Mesothelial cell of epicardium (in vitro differentiated cells): ENCODE results near the gene ADAMTSL2. TPM values are rescaled to one million over a fixed set of nuclear protein-coding genes. Genes with fewer than 3 reads are reported as not detected.

Experiments
- DNase-seq, 2 experiments: peaks; one replicate each; pipeline ENCODE4 v3.0.0; 2021; ENCODE audit warnings: low spot score in 2 of 2; ENCODE audit not compliant: unreplicated experiment in 2 of 2
- H3K27ac Mint-ChIP-seq: 2 replicates; pipeline ENCODE4 v1.8.0; 2021; ENCODE audit warnings: mixed read lengths
- H3K27me3 Mint-ChIP-seq: 2 replicates; pipeline ENCODE4 v1.8.0; 2021; ENCODE audit warnings: low read depth, mixed read lengths
- H3K36me3 Mint-ChIP-seq: 2 replicates; pipeline ENCODE4 v1.8.0; 2021; ENCODE audit warnings: mixed read lengths
- H3K4me1 Mint-ChIP-seq: 2 replicates; pipeline ENCODE4 v1.8.0; 2021; ENCODE audit warnings: mixed read lengths
- H3K4me3 Mint-ChIP-seq: 2 replicates; pipeline ENCODE4 v1.8.0; 2021; ENCODE audit warnings: mild to moderate bottlenecking, moderate library complexity, mixed read lengths
- H3K9me3 Mint-ChIP-seq: 2 replicates; pipeline ENCODE4 v1.8.0; 2021; ENCODE audit warnings: mixed read lengths
- total RNA-seq: library from RNA; stranded (reverse); gene quantifications from 3 replicates; pipeline ENCODE4 v1.2.1, GENCODE V29; 2021
- TF ChIP-seq, protein P1 (sequence below): fragments of 200-600 bp; sonication (generic); IDR thresholded peaks from one replicate; pipeline ENCODE4 v1.5.0; 2021; ENCODE audit warnings: antibody characterized with exemption; ENCODE audit not compliant: unreplicated experiment

The ADAMTSL2 gene
- total RNA-seq, 1 donor from 2014 or later: 6.5 TPM

DNA sequence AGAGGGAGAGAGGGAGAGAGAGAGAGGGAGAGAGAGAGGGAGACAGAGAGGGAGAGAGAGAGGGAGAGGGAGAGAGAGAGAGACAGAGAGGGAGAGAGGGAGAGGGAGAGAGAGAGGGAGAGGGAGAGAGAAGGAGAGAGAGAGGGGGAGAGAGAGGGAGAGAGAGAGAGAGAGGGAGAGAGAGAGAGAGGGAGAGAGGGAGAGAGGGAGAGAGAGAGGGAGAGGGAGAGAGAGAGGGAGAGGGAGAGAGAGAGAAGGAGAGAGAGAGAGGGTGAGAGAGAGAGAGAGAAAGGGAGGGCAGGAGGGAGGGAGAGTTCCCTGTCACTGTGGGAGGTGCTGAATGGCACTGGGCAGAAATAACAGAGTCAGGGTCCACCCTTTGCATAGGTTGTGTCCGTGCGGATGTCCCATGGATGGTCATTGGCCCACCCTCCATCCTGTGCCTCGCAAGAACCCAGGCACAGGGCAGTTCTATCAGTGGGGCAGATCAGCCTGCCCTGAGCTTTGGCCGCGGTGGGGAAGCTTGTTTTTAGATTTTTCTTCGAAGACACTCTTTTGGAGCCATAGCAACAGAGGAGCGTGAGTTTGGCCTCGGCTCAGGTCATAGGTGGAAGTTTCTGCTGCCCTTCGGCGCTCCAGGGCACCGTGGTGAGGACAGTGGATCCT lies 30.1 kb downstream of the ADAMTSL2 start:
- TF ChIP-seq, protein P1, sequence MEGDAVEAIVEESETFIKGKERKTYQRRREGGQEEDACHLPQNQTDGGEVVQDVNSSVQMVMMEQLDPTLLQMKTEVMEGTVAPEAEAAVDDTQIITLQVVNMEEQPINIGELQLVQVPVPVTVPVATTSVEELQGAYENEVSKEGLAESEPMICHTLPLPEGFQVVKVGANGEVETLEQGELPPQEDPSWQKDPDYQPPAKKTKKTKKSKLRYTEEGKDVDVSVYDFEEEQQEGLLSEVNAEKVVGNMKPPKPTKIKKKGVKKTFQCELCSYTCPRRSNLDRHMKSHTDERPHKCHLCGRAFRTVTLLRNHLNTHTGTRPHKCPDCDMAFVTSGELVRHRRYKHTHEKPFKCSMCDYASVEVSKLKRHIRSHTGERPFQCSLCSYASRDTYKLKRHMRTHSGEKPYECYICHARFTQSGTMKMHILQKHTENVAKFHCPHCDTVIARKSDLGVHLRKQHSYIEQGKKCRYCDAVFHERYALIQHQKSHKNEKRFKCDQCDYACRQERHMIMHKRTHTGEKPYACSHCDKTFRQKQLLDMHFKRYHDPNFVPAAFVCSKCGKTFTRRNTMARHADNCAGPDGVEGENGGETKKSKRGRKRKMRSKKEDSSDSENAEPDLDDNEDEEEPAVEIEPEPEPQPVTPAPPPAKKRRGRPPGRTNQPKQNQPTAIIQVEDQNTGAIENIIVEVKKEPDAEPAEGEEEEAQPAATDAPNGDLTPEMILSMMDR: no peak
- Mint-ChIP-seq H3K9me3 (no peaks in the 10 kb centered on the region), H3K27ac (no peak overlapping the region), H3K4me1 (peaks cover 25% of the 10 kb centered on the region), H3K4me3 (no peak overlapping the region), H3K36me3 (no peaks in the 10 kb centered on the region), H3K27me3 (peaks cover 6% of the 10 kb centered on the region)
- DNase-seq: no peak

GRCh38 chr9:133566382-133566781 lies 31.9 kb downstream of the ADAMTSL2 start:
- no peaks in the 10 kb centered on the region for H3K36me3 Mint-ChIP-seq
- H3K27me3 Mint-ChIP-seq: peaks cover 6% of the 10 kb centered on the region
- no peak overlapping the region for H3K4me3 Mint-ChIP-seq
- H3K9me3 Mint-ChIP-seq: no peaks in the 10 kb centered on the region
- peaks cover 21% of the 10 kb centered on the region for H3K4me1 Mint-ChIP-seq
- TF ChIP-seq, protein P1: no peak
- DNase-seq: no peak
- no peak overlapping the region for H3K27ac Mint-ChIP-seq

GRCh38 chr9:133566817-133567216 lies 32.3 kb downstream of the ADAMTSL2 start:
- Mint-ChIP-seq H3K36me3 (no peaks in the 10 kb centered on the region), H3K27me3 (peaks cover 6% of the 10 kb centered on the region), H3K9me3 (no peaks in the 10 kb centered on the region), H3K4me3 (no peak overlapping the region), H3K4me1 (peaks cover 21% of the 10 kb centered on the region), H3K27ac (no peak overlapping the region)
- no peak for DNase-seq
- TF ChIP-seq, protein P1: no peak

GRCh38 chr9:133568186-133568585 lies 33.7 kb downstream of the ADAMTSL2 start:
- TF ChIP-seq, protein P1: no peak
- DNase-seq: no peak
- H3K36me3 Mint-ChIP-seq: no peaks in the 10 kb centered on the region
- H3K4me3 Mint-ChIP-seq: no peak overlapping the region
- H3K27me3 Mint-ChIP-seq: peaks cover 4% of the 10 kb centered on the region
- peaks cover 19% of the 10 kb centered on the region for H3K4me1 Mint-ChIP-seq
- H3K27ac Mint-ChIP-seq: no peak overlapping the region
- H3K9me3 Mint-ChIP-seq: no peaks in the 10 kb centered on the region

DNA sequence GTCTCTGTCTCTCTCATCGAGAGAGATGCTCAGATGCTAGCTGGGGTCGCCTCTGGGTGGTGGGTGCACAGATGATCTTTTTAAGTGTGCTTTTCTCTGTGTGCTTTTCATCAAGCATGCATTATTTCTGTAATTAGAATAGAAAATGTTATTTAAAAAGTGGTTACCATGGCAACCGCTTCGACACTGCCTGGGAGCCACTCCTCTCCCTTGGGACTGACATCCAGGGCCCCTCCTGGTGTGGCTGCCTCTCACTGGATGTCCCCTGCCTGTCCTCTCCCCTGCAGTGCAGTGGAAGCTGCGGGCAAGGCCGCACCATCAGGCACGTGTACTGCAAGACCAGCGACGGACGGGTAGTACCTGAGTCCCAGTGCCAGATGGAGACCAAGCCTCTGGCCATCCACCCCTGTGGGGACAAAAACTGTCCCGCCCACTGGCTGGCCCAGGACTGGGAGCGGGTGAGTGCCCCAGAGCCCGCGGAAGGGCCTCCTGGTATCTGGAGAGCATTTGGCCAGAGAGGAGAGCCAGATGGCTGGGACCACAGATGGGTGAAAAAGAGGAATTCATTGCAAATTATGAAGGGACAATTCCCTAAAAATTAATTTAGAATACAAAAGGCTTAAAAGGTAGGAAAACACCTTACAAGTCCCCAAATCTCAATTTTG lies 34.7 kb downstream of the ADAMTSL2 start:
- peaks cover 15% of the 10 kb centered on the region for H3K4me1 Mint-ChIP-seq
- TF ChIP-seq, protein P1: no peak
- no peak for DNase-seq
- no peaks in the 10 kb centered on the region for H3K27me3 Mint-ChIP-seq
- no peaks in the 10 kb centered on the region for H3K9me3 Mint-ChIP-seq
- H3K36me3 Mint-ChIP-seq: no peaks in the 10 kb centered on the region
- no peak overlapping the region for H3K4me3 Mint-ChIP-seq
- H3K27ac Mint-ChIP-seq: no peak overlapping the region
